AG10803 (cell line): ENCODE data around the gene SNCB.

Experiments
- DNase-seq: peaks from one replicate; pipeline ENCODE4 v3.0.0; 2010; ENCODE audit warnings: low read depth
- H3K4me3 ChIP-seq: 2 replicates; pipeline ENCODE4 v1.5.1; 2011; ENCODE audit warnings: mild to moderate bottlenecking, low read length, control low read depth
- CTCF ChIP-seq: conservative IDR thresholded peaks from 2 replicates; pipeline ENCODE4 v1.5.1; 2011; ENCODE audit warnings: mild to moderate bottlenecking, low read length, control low read depth, inconsistent platforms

The SNCB gene

GRCh38 chr5:176629853-176630680 lies at the start of gene SNCB, which contains the start of gene EIF4E1B:
TSS of gene SNCB (minus strand) at chr5:176630534. CDS start at chr5:176629654, 880 bp downstream.
TSS of gene EIF4E1B (plus strand) at chr5:176630675. CDS start at chr5:176642788, 12,113 bp downstream.
- no peak for TF ChIP-seq CTCF
- H3K4me3 ChIP-seq: peak within 1 kb of the TSS; percentile 30
- no peak for DNase-seq

- no peak for DNase-seq
- TF ChIP-seq CTCF: no peak
- H3K4me3 ChIP-seq: no peak overlapping the region
Observed at GRCh38 chr5:176679365-176680225, 49.3 kb upstream of the SNCB start.

DNA sequence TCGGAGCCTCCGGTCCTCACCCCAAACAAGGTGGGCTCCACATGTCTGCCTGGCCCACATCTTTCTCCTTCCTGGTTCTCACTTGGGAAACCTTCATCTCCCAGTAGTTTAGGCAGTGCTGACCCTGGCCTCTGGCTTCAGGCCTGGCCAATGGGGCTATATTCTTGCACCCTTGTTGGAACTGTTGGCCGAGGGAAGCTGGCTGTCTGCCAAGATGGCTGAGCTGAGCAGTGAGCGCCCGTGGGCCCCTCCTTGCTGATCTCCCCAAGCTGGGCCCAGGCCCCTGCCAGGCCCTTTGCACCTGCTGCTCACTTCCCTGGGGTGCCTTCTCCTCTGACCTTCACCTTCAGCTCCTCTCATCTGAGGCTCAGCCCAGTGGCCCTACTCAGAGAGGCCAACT lies 48.2 kb upstream of the SNCB start:
- no peak for TF ChIP-seq CTCF
- no peak overlapping the region for H3K4me3 ChIP-seq
- no peak for DNase-seq

DNA sequence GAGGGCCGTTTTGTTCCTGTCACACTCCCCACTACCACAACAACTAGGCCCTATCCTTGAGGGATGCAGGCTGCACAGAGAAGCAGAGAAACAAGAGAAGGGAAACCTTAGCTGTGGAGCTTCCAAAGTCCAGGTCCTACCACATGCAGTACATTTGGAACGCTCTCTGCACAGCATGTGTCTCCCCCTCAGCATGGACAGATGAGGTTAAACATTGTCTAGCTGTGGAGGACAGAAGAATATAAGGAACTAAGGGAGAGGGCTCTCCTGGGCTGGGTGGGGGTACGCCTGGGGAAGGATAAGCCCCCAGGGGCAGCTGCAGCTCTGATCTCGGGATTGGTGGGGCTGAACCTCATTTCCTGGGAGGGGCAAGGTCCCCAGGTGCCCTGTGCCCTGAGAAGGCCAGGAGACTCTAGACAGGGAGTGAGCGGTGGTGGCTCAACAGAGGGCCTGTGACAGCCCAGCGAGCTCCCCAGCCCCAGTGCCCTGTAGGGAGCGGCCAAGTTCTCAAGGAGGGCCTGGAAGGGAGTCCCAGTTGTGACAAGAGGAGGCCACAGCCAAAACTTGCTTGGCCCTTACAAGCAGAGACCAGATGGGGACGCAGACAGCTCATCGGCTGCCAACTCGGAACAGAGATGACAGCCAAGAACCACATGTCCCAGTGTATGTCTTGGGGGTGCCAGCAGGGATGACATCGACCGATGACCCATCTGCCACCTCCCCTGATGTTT lies 47.0 kb upstream of the SNCB start:
- peak; percentile 6 for DNase-seq
- no peak overlapping the region for H3K4me3 ChIP-seq
- no peak for TF ChIP-seq CTCF

GRCh38 chr5:176676361-176676824 lies 46.1 kb upstream of the SNCB start:
- H3K4me3 ChIP-seq: no peak overlapping the region
- DNase-seq: peak; percentile 57
- no peak for TF ChIP-seq CTCF

- peak; percentile 26 for DNase-seq
- peak; percentile 55 for TF ChIP-seq CTCF
- H3K4me3 ChIP-seq: no peak overlapping the region
Observed at GRCh38 chr5:176675676-176676360, 45.5 kb upstream of the SNCB start.
